ENCODE measurements around the gene ZNRF1.
A peak's percentile ranks its signal among the peaks of the same experiment; 100 is the strongest.

Gene ZNRF1

GRCh38 chr16:75099075-75099667 lies 100.3 kb downstream of the ZNRF1 start:
- no peak for DNase-seq (ENCODE audit: low spot score)

GRCh38 chr16:75099738-75100602 lies 101.1 kb downstream of the ZNRF1 start:
- DNase-seq (ENCODE audit: low spot score): no peak

- no peak for DNase-seq (ENCODE audit: low spot score)
Observed at GRCh38 chr16:75100603-75100990, 101.8 kb downstream of the ZNRF1 start.

- DNase-seq (ENCODE audit: low spot score): no peak
Observed at GRCh38 chr16:75101635-75102034, 102.8 kb downstream of the ZNRF1 start.

GRCh38 chr16:75102595-75102994 lies 103.8 kb downstream of the ZNRF1 start:
- DNase-seq (ENCODE audit: low spot score): no peak

GRCh38 chr16:75103994-75104393 lies 105.2 kb downstream of the ZNRF1 start:
- no peak for DNase-seq (ENCODE audit: low spot score)

- no peak for DNase-seq (ENCODE audit: low spot score)
Observed at GRCh38 chr16:75104836-75105235, 106.0 kb downstream of the ZNRF1 start.

- peak; percentile 30 for DNase-seq (ENCODE audit: low spot score)
Observed at GRCh38 chr16:75105306-75106061, 106.7 kb downstream of the ZNRF1 start.

- DNase-seq (ENCODE audit: low spot score): no peak
Observed at GRCh38 chr16:75106351-75107274, 107.8 kb downstream of the ZNRF1 start.

GRCh38 chr16:75107505-75107904 lies 108.7 kb downstream of the ZNRF1 start:
- DNase-seq (ENCODE audit: low spot score): no peak

- peak; percentile 87 for DNase-seq (ENCODE audit: low spot score)
Observed at GRCh38 chr16:75108792-75109731, 110.2 kb downstream of the ZNRF1 start.

- DNase-seq (ENCODE audit: low spot score): no peak
Observed at GRCh38 chr16:75109732-75110243, 111.0 kb downstream of the ZNRF1 start.

- peak; percentile 92 for DNase-seq (ENCODE audit: low spot score)
Observed at GRCh38 chr16:75110637-75111513, 112.1 kb downstream of the ZNRF1 start.

- DNase-seq (ENCODE audit: low spot score): no peak
Observed at GRCh38 chr16:75111514-75111940, 112.7 kb downstream of the ZNRF1 start.

GRCh38 chr16:75111961-75112733 lies 113.3 kb downstream of the ZNRF1 start:
- DNase-seq (ENCODE audit: low spot score): no peak

- no peak for DNase-seq (ENCODE audit: low spot score)
Observed at GRCh38 chr16:75112734-75113491, 114.1 kb downstream of the ZNRF1 start.

- no peak for DNase-seq (ENCODE audit: low spot score)
Observed at GRCh38 chr16:75113541-75114121, 114.8 kb downstream of the ZNRF1 start.
